HG02943 (cell line): ENCODE results near the gene USP49.
"Not testable (repeated sequence)": the region's sequence is repeated elsewhere in the genome, so short reads cannot be mapped to it uniquely, and the experiment has no call there.

Source experiments
- ATAC-seq: cut with Tn5 transposase; IDR thresholded peaks from one replicate; pipeline ENCODE4 v1.9.1; 2021; ENCODE audit warnings: mild to moderate bottlenecking, low read depth, moderate library complexity; ENCODE audit not compliant: unreplicated experiment

Gene USP49

GRCh38 chr6:41895300-41896233 is at the start of gene USP49:
Gene USP49 (minus strand): TSS chr6:41895375. CDS start chr6:41806983, 88,392 bp downstream.
- ATAC-seq, result peak; percentile 75

- ATAC-seq, result no peak
Observed at GRCh38 chr6:41943456-41943855, 48.3 kb upstream of the USP49 start.

GRCh38 chr6:41942882-41943281 is 47.7 kb upstream of the USP49 start:
- ATAC-seq, result not testable (repeated sequence)

GRCh38 chr6:41942067-41942851 is 47.1 kb upstream of the USP49 start:
- peak; percentile 12 for ATAC-seq

GRCh38 chr6:41941280-41942066 is 46.3 kb upstream of the USP49 start, which contains the start of gene CCND3:
Gene CCND3 (minus strand): TSS chr6:41941808. CDS start chr6:41941649, 159 bp downstream.
- ATAC-seq, result peak; percentile 74

GRCh38 chr6:41940759-41941279 is 45.6 kb upstream of the USP49 start:
- ATAC-seq, result peak; percentile 7

GRCh38 chr6:41939848-41940758 is 44.9 kb upstream of the USP49 start:
- ATAC-seq, result no peak

- no peak for ATAC-seq
Observed at GRCh38 chr6:41939176-41939847, 44.1 kb upstream of the USP49 start.

GRCh38 chr6:41938590-41939175 is 43.5 kb upstream of the USP49 start:
- no peak for ATAC-seq

- ATAC-seq, result no peak
Observed at GRCh38 chr6:41937861-41938574, 42.8 kb upstream of the USP49 start.

- ATAC-seq, result no peak
Observed at GRCh38 chr6:41937472-41937860, 42.3 kb upstream of the USP49 start.

GRCh38 chr6:41936073-41936837 is 41.1 kb upstream of the USP49 start:
- no peak for ATAC-seq

- ATAC-seq, result no peak
Observed at GRCh38 chr6:41935685-41936072, 40.5 kb upstream of the USP49 start.

- no peak for ATAC-seq
Observed at GRCh38 chr6:41935193-41935574, 40.0 kb upstream of the USP49 start.

- ATAC-seq, result no peak
Observed at GRCh38 chr6:41934278-41935192, 39.4 kb upstream of the USP49 start.

GRCh38 chr6:41932378-41932777 is 37.2 kb upstream of the USP49 start:
- no peak for ATAC-seq
